Measurements from ENCODE around the gene C19orf25.

Gene C19orf25

GRCh38 chr19:1495799-1496713, 17.0 kb upstream of the C19orf25 start:
- Mint-ChIP-seq H3K9me3 (no peaks in the 10 kb centered on the region), H3K4me1 (ENCODE audit: low read depth) (peaks cover 19% of the 10 kb centered on the region), H3K27me3 (peaks cover 49% of the 10 kb centered on the region), H3K27ac (no peak overlapping the region), H3K4me3 (no peak overlapping the region), H3K36me3 (ENCODE audit: low read depth) (no peaks in the 10 kb centered on the region)
- intact Hi-C loops (cut with micrococcal nuclease): no loop called here

DNA sequence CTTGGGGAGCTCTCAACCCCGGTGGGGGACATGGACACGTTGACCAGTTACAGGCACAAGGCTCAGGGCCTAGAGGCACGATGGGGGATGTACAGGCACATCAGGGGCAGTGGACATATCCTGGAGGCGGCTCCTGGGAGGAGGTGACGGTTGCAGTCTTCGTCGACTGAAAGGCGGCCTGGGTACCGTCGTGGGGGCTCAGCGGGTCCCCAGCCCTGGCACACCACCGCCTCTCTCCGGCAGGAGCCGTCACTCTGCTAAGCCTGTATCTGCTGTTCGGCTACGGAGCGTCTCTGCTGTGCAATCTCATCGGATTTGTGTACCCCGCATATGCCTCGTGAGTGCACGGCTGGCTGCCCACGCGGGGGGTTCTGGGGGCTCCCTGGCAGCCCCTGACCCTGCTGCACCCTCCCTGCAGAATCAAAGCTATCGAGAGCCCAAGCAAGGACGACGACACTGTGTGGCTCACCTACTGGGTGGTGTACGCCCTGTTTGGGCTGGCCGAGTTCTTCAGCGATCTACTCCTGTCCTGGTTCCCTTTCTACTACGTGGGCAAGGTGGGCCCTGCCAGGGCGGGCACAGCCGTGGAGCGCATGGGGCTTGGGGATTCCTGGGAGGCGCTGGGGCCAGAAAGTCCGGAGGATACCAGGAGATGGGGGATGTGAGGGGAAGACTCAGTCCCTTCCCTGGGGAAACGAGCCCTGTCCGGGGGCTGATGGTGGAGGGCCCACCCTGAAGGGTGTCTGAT, 16.2 kb upstream of the C19orf25 start:
- H3K9me3 Mint-ChIP-seq: no peaks in the 10 kb centered on the region
- H3K4me1 Mint-ChIP-seq (ENCODE audit: low read depth): peaks cover 19% of the 10 kb centered on the region
- H3K4me3 Mint-ChIP-seq: no peak overlapping the region
- peaks cover 47% of the 10 kb centered on the region for H3K27me3 Mint-ChIP-seq
- no peaks in the 10 kb centered on the region for H3K36me3 Mint-ChIP-seq (ENCODE audit: low read depth)
- intact Hi-C loops (cut with micrococcal nuclease): no loop called here
- H3K27ac Mint-ChIP-seq: no peak overlapping the region

- Mint-ChIP-seq H3K4me1 (ENCODE audit: low read depth) (peaks cover 24% of the 10 kb centered on the region), H3K4me3 (no peak overlapping the region), H3K9me3 (no peaks in the 10 kb centered on the region), H3K36me3 (ENCODE audit: low read depth) (no peaks in the 10 kb centered on the region), H3K27me3 (peaks cover 46% of the 10 kb centered on the region), H3K27ac (no peak overlapping the region)
- intact Hi-C loops (cut with micrococcal nuclease): no loop called here
These were observed 15.2 kb upstream of the C19orf25 start for GRCh38 chr19:1494115-1494815.

- Mint-ChIP-seq H3K9me3 (no peaks in the 10 kb centered on the region), H3K27ac (no peak overlapping the region), H3K4me1 (ENCODE audit: low read depth) (peaks cover 35% of the 10 kb centered on the region), H3K27me3 (peaks cover 44% of the 10 kb centered on the region), H3K36me3 (ENCODE audit: low read depth) (no peaks in the 10 kb centered on the region), H3K4me3 (no peak overlapping the region)
- intact Hi-C loops (cut with micrococcal nuclease): no loop called here
These were observed 13.5 kb upstream of the C19orf25 start for GRCh38 chr19:1492474-1493006.

DNA sequence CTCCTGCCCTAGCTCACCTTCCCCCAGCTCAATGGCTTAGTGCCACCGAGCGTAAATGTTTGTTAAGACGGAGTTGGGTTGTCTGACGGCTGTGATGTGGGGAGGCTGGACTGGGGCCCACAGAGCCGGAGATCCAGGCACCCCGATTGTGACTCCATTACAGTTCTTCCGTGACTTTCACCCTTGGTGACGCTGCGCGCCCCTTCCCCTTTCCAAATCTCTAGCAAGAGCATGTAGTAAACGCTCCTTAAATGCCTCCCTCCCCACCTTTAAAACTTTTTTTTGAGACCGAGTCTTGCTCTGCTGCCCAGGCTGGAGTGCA, 12.8 kb upstream of the C19orf25 start:
- intact Hi-C loops (cut with micrococcal nuclease): no loop called here
- Mint-ChIP-seq H3K4me1 (ENCODE audit: low read depth) (peaks cover 35% of the 10 kb centered on the region), H3K27me3 (peaks cover 43% of the 10 kb centered on the region), H3K27ac (peak overlapping the region; percentile 57), H3K9me3 (no peaks in the 10 kb centered on the region), H3K4me3 (peak overlapping the region; percentile 67), H3K36me3 (ENCODE audit: low read depth) (no peaks in the 10 kb centered on the region)

- Mint-ChIP-seq H3K27me3 (peaks cover 41% of the 10 kb centered on the region), H3K27ac (peak within 1 kb of the TSS; percentile 77), H3K4me3 (peak within 1 kb of the TSS; percentile 78), H3K36me3 (ENCODE audit: low read depth) (no peaks in the 10 kb centered on the region), H3K4me1 (ENCODE audit: low read depth) (peaks cover 35% of the 10 kb centered on the region), H3K9me3 (no peaks in the 10 kb centered on the region)
- intact Hi-C loops (cut with micrococcal nuclease): no loop called here
These were observed 12.3 kb upstream of the C19orf25 start, which contains the start of gene REEP6 for GRCh38 chr19:1491114-1491848. REEP6 (plus strand) TSS chr19:1491181; CDS start chr19:1491270, 89 bp downstream.

DNA sequence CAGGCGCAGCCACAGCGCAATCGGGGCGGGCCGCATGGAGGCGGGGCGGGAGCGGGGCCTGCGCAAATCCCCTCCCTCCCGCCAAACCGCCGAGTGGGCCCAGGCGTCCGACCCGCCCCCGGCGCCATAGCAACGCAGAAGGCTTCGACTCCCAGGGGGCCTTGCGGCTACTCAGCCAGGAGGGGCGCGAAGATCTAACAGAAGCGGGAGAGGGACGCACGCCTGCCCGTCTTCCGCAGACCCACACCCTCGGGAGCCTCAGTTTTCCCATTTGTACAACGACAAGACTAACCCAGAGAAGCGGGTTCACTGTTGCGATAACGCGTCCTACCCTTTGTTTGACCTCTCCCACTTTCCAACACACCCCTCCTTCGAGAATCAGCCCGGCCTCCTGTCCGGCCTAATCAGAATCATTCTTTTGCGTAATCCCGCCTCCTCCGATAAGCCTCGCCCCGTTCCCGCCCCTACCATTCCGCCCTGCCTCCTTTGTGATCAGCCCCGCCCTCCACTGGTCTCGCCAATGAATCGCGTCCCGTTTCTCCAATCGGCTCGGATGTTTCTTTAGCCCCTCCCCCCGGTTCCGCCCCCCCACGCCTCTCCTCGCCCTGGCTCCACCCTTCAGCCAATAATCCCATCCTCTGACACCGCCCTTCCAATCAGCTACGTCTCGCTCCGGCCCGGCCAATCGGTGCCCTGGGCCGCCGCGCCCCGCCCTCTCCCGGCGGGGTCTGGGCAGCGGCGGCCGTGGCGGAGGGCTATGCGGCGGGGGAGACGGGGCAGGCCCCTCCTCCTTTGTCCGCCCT, 11.5 kb upstream of the C19orf25 start, which contains the start of gene PCSK4:
TSS of gene PCSK4 (minus strand) at position 40 of the 803 bp plus-strand sequence. CDS start at position 36, 4 bp downstream.
- intact Hi-C loops (cut with micrococcal nuclease): no loop called here
- Mint-ChIP-seq H3K4me1 (ENCODE audit: low read depth) (peaks cover 35% of the 10 kb centered on the region), H3K27ac (peak within 1 kb of the TSS; percentile 77), H3K36me3 (ENCODE audit: low read depth) (no peaks in the 10 kb centered on the region), H3K9me3 (no peaks in the 10 kb centered on the region), H3K4me3 (peak within 1 kb of the TSS; percentile 78), H3K27me3 (peaks cover 38% of the 10 kb centered on the region)

GRCh38 chr19:1489463-1490310, 10.7 kb upstream of the C19orf25 start:
- H3K27ac Mint-ChIP-seq: peak overlapping the region; percentile 77

GRCh38 chr19:1488282-1488601, 9.2 kb upstream of the C19orf25 start:
- Mint-ChIP-seq H3K9me3 (no peaks in the 10 kb centered on the region), H3K4me3 (no peak overlapping the region), H3K27me3 (peaks cover 24% of the 10 kb centered on the region), H3K27ac (no peak overlapping the region), H3K36me3 (ENCODE audit: low read depth) (no peaks in the 10 kb centered on the region), H3K4me1 (ENCODE audit: low read depth) (peaks cover 33% of the 10 kb centered on the region)
- intact Hi-C loops (cut with micrococcal nuclease): no loop called here

More at GRCh38 chr19:1489463-1490310, 10.7 kb upstream of the C19orf25 start:
- Mint-ChIP-seq H3K27me3 (peaks cover 34% of the 10 kb centered on the region), H3K9me3 (no peaks in the 10 kb centered on the region), H3K4me1 (ENCODE audit: low read depth) (peaks cover 35% of the 10 kb centered on the region), H3K36me3 (ENCODE audit: low read depth) (no peaks in the 10 kb centered on the region), H3K4me3 (peak overlapping the region; percentile 78)
- intact Hi-C loops (cut with micrococcal nuclease): no loop called here

GRCh38 chr19:1487576-1488281, 8.7 kb upstream of the C19orf25 start:
- no peaks in the 10 kb centered on the region for H3K9me3 Mint-ChIP-seq
- peaks cover 28% of the 10 kb centered on the region for H3K4me1 Mint-ChIP-seq (ENCODE audit: low read depth)
- no peaks in the 10 kb centered on the region for H3K36me3 Mint-ChIP-seq (ENCODE audit: low read depth)
- peaks cover 18% of the 10 kb centered on the region for H3K27me3 Mint-ChIP-seq
- H3K4me3 Mint-ChIP-seq: no peak overlapping the region
- intact Hi-C loops (cut with micrococcal nuclease): no loop called here
- H3K27ac Mint-ChIP-seq: no peak overlapping the region

- intact Hi-C loops (cut with micrococcal nuclease): no loop called here
- H3K27me3 Mint-ChIP-seq: peaks cover 11% of the 10 kb centered on the region
These were observed 7.9 kb upstream of the C19orf25 start for GRCh38 chr19:1486720-1487575.

More at GRCh38 chr19:1486720-1487575, 7.9 kb upstream of the C19orf25 start:
- H3K27ac Mint-ChIP-seq: no peak overlapping the region
- H3K9me3 Mint-ChIP-seq: no peaks in the 10 kb centered on the region
- H3K4me1 Mint-ChIP-seq (ENCODE audit: low read depth): peaks cover 22% of the 10 kb centered on the region
- no peak overlapping the region for H3K4me3 Mint-ChIP-seq
- no peaks in the 10 kb centered on the region for H3K36me3 Mint-ChIP-seq (ENCODE audit: low read depth)

Measured in dendritic cell treated with granulocyte-macrophage colony-stimulating factor and Interleukin-4, amounts not matched to agents 40 ng/mL and 50 ng/mL, for 4 days (primary cell).